GM21737 (cell line): ENCODE data around the gene CIB4.

Experiments used
- ATAC-seq: cut with Tn5 transposase; IDR thresholded peaks from one replicate; pipeline ENCODE4 v1.9.1; 2021; ENCODE audit warnings: mild to moderate bottlenecking, moderate library complexity; ENCODE audit not compliant: unreplicated experiment

Gene CIB4

DNA sequence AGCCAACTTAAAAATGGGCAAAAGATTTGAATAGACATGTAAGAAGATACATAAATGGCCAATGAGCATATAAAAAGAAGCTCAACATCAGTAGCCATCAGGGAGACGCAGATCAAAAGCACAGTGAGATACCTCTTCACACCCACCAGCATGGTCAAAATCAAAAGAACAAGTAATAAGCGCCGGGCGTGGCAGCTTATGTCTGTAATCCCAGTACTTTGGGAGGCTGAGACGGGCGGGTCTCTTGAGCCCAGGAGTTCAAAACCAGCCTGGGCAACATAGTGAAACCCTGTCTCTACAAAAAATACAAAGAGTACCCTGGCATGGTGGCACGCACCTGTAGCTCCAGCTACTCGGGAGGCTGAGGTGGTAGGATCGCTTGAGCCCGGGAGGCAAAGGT, 4.6 kb upstream of the CIB4 start:
- no peak for ATAC-seq

DNA sequence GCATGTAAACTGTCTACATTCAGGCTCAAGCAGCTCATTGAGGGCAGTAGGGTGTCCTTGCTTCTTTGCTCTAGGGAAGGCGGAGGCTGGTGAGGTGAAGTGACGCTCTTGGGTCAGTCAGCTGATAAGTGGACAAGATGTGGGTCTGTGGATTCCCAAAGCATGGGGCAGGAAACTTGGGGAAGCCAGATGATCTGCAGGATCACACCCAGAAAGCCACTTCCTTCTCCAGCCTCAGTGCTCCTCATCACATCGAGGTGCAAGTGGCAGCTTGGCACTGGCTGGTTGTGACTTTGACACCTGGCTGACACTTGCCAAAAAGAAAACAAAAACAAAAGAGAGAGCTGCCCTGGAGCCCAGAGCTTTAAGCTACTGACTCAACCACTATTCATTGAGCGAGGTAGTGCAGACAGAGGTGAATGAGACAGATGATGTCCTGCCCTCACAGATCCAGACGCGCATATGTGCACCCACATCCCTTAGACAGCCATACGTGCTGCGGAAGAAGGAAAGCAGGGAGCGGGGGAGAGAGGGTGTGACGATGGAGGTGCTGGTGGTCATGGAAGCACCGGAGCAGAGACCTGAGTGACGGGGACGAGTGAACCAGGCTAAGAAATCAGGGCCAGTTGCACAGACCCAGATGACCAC, 3.1 kb upstream of the CIB4 start:
- no peak for ATAC-seq

GRCh38 chr2:26642429-26642828, 1.3 kb upstream of the CIB4 start:
- ATAC-seq: no peak

DNA sequence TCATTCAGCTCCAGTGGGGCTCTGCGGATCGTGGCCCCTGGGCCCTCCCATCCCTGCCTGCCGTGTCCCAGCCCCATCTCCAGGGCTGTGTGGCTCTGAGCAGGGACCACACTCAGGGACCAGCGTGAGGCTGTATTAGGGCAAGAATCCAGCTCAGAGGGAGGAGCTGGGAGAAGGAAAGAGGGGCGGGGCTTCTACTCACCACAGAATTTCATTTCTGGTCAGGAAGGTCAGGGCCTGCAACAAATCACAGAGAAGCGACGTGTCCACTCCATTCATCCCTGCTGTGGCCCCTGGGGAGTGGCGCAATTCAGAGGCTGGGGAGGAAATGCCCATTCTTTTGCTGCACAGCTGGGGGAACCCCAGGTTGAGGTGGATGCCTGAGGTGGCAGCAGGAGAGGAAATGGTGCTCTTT, 828 bp downstream of the CIB4 start:
- no peak for ATAC-seq

DNA sequence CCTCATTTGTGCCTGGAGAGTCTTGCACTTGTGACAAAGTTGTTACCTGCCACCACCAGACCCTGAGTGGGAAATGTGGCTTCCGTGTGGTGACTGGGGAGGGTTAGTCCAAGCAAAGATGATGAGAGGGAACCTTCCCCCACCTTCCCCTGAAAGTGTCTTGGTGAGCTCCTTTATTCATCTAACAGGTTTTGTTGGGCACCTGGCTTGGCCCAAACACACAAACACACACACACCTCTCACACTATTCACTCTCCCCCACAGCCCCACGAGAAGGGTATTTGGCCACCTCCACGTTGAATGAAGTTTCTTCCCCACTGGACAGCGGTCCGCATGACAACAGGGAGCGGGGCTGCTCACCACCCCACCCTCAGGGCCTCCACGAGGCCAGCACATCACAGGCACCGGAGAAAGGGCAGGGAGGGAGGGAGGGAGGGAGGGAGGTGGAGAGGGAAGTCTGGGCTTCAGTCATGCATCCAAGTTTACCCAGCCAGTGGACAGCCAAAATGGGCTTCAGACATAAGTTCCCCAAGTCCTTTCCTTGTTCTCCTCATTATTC, 1.4 kb downstream of the CIB4 start:
- ATAC-seq: no peak

DNA sequence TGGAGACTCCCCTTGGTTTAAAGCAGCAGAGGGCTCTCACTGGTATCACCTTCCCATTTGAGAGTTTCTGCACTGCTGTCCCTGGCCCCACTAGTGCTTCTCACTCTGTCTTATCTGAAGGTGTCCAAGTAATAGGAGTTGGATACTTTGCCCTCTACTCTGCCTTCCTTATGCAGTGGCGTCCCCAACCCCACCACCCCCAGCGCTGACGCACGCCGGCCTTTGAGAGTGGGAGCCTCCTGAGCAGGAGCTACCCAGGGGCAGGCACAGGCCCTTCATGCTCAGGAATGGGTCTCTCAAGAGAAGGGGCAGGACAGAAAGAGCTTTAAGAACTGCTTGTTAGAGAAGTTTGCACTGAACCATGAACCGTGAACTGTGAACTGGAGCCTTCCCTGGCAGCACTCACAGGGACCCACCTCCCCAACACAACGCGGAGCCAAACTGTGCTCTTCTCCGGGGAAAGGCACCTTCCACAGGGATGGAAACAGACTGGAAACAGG, 3.3 kb downstream of the CIB4 start:
- no peak for ATAC-seq

GRCh38 chr2:26636935-26637334, 4.2 kb downstream of the CIB4 start:
- ATAC-seq: no peak

GRCh38 chr2:26635401-26635800, 5.8 kb downstream of the CIB4 start:
- ATAC-seq: no peak

DNA sequence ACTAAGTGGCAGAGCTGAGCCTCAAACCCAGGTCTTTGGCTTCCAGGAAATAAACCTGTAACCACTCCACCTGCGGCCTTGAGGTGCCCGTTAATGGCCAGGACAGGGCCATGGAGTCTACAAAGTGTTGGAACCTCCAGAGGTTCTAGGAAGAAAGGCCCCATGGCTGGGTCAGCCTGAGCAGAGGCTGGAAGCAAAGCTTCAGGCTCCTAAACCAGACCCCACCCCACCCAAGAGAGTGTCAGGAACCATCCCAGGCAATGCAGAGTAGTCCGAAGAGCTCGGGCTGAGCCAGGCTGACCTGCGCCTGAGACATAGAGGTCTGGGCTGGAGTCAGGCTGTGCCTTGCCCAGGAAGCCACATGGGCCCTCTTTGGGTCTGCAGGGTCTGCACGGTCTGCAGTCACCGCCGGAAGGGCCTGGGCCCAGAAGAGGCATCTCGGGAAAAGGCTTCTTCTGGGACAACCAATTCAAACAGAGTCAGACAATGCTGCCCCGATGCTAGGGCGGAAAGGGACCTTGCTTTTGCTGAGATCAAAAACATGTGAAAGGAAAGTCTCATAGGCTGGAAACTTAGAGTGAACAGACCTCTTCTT, 6.4 kb downstream of the CIB4 start:
- no peak for ATAC-seq

DNA sequence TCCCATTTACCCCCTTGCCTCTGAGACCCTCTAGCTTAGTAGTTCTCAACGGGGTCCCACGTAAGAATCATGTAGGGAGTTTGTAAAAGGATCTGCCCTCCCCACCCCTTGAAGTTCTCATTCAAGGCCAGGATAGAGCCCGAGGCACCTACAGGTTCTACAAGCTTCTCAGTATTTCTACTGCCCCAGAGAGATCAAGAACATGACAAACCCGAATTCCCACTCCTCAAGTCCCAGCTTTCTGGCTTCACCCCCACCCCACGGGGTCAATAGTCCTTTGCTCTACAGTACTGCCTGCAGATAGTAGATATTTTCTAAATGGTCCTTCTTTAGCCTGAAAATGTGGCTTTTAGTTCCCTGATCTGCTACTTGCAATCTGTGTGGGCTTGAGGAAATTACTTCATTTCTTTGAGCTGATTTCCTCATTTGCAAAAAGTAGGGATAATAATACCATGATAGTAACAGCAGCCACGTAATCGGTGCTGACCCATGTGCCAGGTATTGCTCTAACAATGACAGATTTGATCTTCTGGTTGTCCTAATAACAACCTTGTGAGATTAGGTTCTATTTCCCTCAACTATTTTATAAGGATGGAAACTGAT, 7.1 kb downstream of the CIB4 start:
- no peak for ATAC-seq

GRCh38 chr2:26633351-26633945, 7.7 kb downstream of the CIB4 start:
- ATAC-seq: no peak

DNA sequence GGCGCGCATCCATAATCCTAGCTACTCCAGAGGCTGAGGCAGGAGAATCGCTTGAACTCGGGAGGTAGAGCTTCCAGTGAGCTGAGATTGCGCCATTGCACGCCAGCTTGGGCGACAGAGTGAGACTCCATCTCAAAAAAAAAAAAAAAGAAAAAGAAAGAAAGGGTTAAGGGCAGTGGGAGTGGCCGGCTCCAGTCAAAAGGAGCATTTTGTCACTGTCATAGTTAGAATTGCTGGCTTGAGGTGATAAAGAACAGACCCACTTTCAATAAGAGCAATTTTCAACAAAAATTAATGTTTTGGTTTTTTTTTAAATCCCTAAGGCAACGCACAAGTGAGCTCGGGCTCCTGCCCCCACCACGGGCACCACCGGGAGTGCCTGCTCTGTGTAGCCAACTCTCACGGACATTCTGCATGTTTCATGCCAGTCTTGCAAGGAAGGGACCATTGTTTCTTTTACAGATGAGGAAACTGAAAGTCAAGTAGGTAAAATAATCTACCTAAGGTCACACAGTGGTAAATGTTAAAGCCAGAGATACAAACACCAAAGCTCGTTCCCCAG, 8.5 kb downstream of the CIB4 start:
- no peak for ATAC-seq

- no peak for ATAC-seq
Observed at GRCh38 chr2:26631401-26632170, 9.6 kb downstream of the CIB4 start.

- ATAC-seq: no peak
Observed at GRCh38 chr2:26630669-26631360, 10.4 kb downstream of the CIB4 start.

DNA sequence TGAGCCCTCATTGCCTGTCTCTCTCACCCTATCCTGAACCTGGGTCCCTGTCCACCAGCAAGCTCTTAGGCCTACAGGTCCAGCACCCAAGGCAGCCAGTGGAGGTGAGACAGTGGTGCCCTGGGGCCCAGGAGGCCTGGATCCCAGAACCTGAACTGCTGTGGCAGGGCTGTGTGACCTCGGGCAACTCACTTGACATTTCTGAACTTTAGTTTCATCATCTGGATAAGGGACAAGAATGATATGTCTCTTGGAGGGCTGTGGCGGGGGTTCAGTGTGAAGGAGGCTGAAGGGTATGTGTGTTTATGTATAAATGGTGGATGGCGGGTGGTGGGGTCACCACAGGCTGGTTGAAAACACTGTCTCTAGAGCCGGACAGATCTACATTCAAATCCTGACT, 10.9 kb downstream of the CIB4 start:
- no peak for ATAC-seq

DNA sequence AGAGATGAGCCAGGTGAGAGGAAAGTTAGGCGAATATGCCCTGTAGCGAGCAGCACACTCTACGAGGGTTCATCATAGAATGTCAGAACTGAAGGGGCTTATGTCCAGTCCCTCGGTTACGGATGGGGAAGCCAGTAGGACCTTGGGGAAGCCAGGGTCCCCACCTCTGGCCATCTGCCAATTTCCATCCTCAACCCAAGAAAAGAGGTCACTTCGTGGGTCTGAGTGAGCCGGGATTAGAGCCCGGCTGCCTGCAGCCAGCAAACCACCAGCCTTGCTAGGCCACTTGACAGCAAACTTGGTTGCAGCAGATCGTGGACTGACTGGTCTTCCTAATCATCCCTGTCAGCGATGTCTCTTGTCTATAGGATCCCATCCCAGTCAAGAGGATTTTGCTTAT, 11.4 kb downstream of the CIB4 start:
- ATAC-seq: no peak

DNA sequence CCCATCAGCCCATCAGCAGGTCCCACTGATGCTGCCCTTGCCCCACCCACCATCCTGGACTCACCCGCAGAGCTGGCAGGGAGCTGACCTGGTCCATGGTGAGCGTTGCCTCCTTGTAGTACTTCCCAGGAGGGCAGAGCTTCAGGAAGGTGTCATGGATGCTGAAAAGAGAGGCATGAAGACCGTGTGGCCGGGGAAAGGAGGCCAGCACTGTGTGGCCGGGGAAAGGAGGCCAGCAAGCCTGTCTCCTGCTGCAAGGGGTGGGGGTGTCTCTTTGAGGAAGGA, 11.9 kb downstream of the CIB4 start:
- ATAC-seq: no peak

DNA sequence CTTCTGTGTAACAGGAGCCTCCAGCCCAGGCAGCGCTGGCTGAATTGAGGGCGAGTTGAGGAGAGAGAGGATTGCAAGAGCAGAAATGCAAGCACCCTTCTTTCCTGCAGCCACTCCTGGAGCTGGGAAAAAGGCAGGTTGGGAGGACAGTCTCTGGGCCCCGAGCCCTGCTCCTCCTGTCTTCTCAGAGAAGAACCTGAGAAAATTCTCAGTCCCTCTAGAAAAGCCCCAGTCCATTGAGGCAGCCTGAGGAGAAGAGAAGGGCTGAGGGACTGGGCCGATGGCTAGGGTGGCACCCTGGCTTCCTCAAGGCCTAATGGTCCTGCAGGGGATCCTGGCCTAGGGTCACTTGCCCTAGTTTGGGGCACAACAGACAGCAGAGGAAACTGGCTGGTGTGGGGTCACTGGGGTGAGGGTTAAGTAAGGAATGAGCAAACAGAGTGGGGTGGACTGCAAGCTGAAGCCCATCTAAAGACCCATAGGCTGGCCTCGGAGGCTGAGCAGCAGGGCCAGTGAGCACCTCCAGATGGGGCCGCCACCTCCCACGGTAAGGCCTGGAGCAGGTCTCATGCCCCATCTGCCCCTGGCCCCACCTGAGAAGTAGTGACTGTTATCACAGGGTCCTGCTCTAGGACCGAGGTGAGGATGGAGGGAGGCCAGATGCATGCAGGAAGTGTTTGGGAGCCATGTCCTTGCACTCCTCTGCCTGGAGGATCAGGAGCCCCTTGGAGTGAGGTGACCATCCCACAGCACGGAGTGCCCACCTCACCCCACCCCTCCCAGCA, 12.4 kb downstream of the CIB4 start:
- no peak for ATAC-seq

- no peak for ATAC-seq
Observed at GRCh38 chr2:26627350-26628105, 13.6 kb downstream of the CIB4 start.
